GM20000 (cell line): ENCODE measurements around the gene PCDHB11.
"Not testable (repeated sequence)": the region's sequence is repeated elsewhere in the genome, so short reads cannot be mapped to it uniquely, and the experiment has no call there.

Experiments
- DNase-seq: peaks from one replicate; pipeline ENCODE4 v3.0.0; 2012; ENCODE audit warnings: low spot score
- CTCF ChIP-seq: IDR thresholded peaks from 2 replicates; pipeline ENCODE4 v1.5.1; 2012; ENCODE audit warnings: mild to moderate bottlenecking, control low read depth; ENCODE audit errors: extremely low read depth, missing control alignments

PCDHB11 gene

GRCh38 chr5:141199359-141200235, at the start of gene PCDHB11:
PCDHB11 (plus strand) TSS chr5:141199627; CDS start chr5:141199775, 148 bp downstream.
- no peak for TF ChIP-seq CTCF
- DNase-seq: no peak

- DNase-seq: no peak
Measured at GRCh38 chr5:141149812-141150211, 49.6 kb upstream of the PCDHB11 start, which contains the start of gene PCDHB6. PCDHB6 (plus strand) TSS chr5:141150057; CDS start chr5:141150258, 201 bp downstream.

GRCh38 chr5:141150224-141150992, 49.0 kb upstream of the PCDHB11 start:
- DNase-seq: no peak
- no peak for TF ChIP-seq CTCF

More at GRCh38 chr5:141149812-141150211, 49.6 kb upstream of the PCDHB11 start, which contains the start of gene PCDHB6:
- TF ChIP-seq CTCF: no peak

GRCh38 chr5:141150993-141151325, 48.5 kb upstream of the PCDHB11 start:
- no peak for TF ChIP-seq CTCF
- DNase-seq: no peak

- DNase-seq: not testable (repeated sequence)
Measured at GRCh38 chr5:141151632-141152031, 47.8 kb upstream of the PCDHB11 start.

- not testable (repeated sequence) for DNase-seq
Measured at GRCh38 chr5:141152096-141152495, 47.3 kb upstream of the PCDHB11 start.

GRCh38 chr5:141155540-141156374, 43.7 kb upstream of the PCDHB11 start:
- TF ChIP-seq CTCF: no peak
- no peak for DNase-seq

GRCh38 chr5:141157356-141157755, 42.1 kb upstream of the PCDHB11 start:
- DNase-seq: not testable (repeated sequence)

GRCh38 chr5:141157901-141158300, 41.5 kb upstream of the PCDHB11 start:
- not testable (repeated sequence) for DNase-seq
